ENCODE measurements around the gene LSAMP.

GRCh38 chr3:115848641-115849040, 596.6 kb downstream of the LSAMP start:
- no peak for TF ChIP-seq POLR2AphosphoS5 (IDR thresholded peaks at IDR 0.05)
- TF ChIP-seq POLR2A (IDR thresholded peaks at IDR 0.05): no peak
- TF ChIP-seq, protein P1, sequence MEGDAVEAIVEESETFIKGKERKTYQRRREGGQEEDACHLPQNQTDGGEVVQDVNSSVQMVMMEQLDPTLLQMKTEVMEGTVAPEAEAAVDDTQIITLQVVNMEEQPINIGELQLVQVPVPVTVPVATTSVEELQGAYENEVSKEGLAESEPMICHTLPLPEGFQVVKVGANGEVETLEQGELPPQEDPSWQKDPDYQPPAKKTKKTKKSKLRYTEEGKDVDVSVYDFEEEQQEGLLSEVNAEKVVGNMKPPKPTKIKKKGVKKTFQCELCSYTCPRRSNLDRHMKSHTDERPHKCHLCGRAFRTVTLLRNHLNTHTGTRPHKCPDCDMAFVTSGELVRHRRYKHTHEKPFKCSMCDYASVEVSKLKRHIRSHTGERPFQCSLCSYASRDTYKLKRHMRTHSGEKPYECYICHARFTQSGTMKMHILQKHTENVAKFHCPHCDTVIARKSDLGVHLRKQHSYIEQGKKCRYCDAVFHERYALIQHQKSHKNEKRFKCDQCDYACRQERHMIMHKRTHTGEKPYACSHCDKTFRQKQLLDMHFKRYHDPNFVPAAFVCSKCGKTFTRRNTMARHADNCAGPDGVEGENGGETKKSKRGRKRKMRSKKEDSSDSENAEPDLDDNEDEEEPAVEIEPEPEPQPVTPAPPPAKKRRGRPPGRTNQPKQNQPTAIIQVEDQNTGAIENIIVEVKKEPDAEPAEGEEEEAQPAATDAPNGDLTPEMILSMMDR (IDR thresholded peaks at IDR 0.05): no peak
- TF ChIP-seq EP300 (IDR thresholded peaks at IDR 0.05): no peak
